GM23338 (cell line): ENCODE measurements around the gene MSANTD1. TPM values are rescaled to one million over a fixed set of nuclear protein-coding genes. Genes with fewer than 3 reads are reported as not detected.

Source experiments
- CREB1 ChIP-seq: fragments of 250-450 bp; sonication (Bioruptor Pico); IDR thresholded peaks from 2 replicates; pipeline ENCODE4 v1.5.0; 2020; ENCODE audit warnings: low read depth, mild to moderate bottlenecking, moderate library complexity
- EZH2 ChIP-seq: fragments of 200-600 bp; sonication (generic); IDR thresholded peaks from one replicate; pipeline ENCODE4 v1.8.0; 2017; ENCODE audit warnings: antibody characterized with exemption, mild to moderate bottlenecking, low read depth; ENCODE audit not compliant: unreplicated experiment
- EZH2phosphoT487 ChIP-seq: fragments of 200-600 bp; sonication (generic); IDR thresholded peaks from one replicate; pipeline ENCODE4 v1.8.1; 2018; ENCODE audit warnings: antibody characterized with exemption; ENCODE audit not compliant: unreplicated experiment
- JUNB ChIP-seq: IDR thresholded peaks from one replicate; pipeline ENCODE4 v1.6.1; 2016; ENCODE audit warnings: antibody characterized with exemption; ENCODE audit not compliant: unreplicated experiment
- NANOG ChIP-seq: IDR thresholded peaks from 2 replicates; pipeline ENCODE4 v1.6.1; 2016; ENCODE audit warnings: antibody characterized with exemption, borderline replicate concordance
- POLR2AphosphoS5 ChIP-seq: IDR thresholded peaks from 2 replicates; pipeline ENCODE4 v1.6.1; 2016; ENCODE audit warnings: antibody characterized with exemption, low read depth
- STAT1 ChIP-seq: IDR thresholded peaks from one replicate; pipeline ENCODE4 v1.6.1; 2016; ENCODE audit warnings: antibody characterized with exemption; ENCODE audit not compliant: unreplicated experiment
- ZNF114 ChIP-seq: fragments of 250-450 bp; sonication (Bioruptor Pico); IDR thresholded peaks from 2 replicates; pipeline ENCODE4 v1.5.0; 2020; ENCODE audit warnings: mild to moderate bottlenecking, moderate library complexity
- ZNF331 ChIP-seq: fragments of 250-450 bp; sonication (Bioruptor Pico); IDR thresholded peaks from 2 replicates; pipeline ENCODE4 v1.5.0; 2020; ENCODE audit warnings: low read depth, mild to moderate bottlenecking, moderate library complexity
- polyA plus RNA-seq: library from polyadenylated mRNA; unstranded; fragments of >200 nt; fragmentation: Nextera tagmentation; extraction: Ambion mirVana; gene quantifications from 2 replicates; pipeline ENCODE4 v1.2.1, GENCODE V29; 2016
- total RNA-seq: library from RNA; depleted of rRNA; stranded (reverse); fragments of >200 nt; shearing (Covaris generic); gene quantifications from 2 replicates; pipeline ENCODE4 v1.2.3, GENCODE V29; 2014
- TF ChIP-seq, protein P1 (sequence below): fragments of 250-450 bp; sonication (Bioruptor Pico); IDR thresholded peaks from 2 replicates; pipeline ENCODE4 v1.5.0; 2020; ENCODE audit warnings: mild to moderate bottlenecking, moderate library complexity
- TF ChIP-seq, protein P2 (sequence below): IDR thresholded peaks from 2 replicates; pipeline ENCODE4 v1.6.1; 2016; ENCODE audit warnings: antibody characterized with exemption
- TF ChIP-seq, protein P3 (sequence below), 2 experiments: fragments of 200-600 bp in 1 of 2; sonication (generic) in 1 of 2; conservative IDR thresholded peaks; 2 replicates each; pipeline versions ENCODE4 v1.5.1 to v1.6.1; 2016 to 2017; ENCODE audit warnings: antibody characterized with exemption in 2 of 2, low read depth in 2 of 2, mild to moderate bottlenecking in 2 of 2, moderate library complexity in 1 of 2

The MSANTD1 gene
- total and polyA plus RNA-seq, 2 experiments from 2014 or later: 0.29 to 1.0 TPM

DNA sequence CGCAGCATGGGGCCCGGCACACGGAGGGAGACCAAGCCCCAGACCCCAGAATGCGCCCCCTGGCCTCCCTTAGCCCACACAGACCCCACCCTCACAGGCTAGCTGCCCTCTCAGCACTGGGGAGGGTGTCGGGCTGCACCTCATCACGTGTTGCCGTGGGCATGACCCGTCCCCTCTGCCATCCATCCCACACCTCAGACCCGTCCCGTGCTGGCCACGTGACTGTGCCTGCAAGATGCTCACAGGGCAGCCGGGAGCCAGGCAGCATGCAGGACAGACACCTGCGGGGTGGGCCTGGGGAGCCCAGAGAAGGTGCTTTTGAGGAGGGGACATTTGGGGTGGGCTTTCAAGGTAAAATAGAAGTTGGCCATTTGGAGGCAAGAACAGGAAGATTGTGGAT, 4.8 kb downstream of the MSANTD1 start (continued):
- TF ChIP-seq, protein P1, sequence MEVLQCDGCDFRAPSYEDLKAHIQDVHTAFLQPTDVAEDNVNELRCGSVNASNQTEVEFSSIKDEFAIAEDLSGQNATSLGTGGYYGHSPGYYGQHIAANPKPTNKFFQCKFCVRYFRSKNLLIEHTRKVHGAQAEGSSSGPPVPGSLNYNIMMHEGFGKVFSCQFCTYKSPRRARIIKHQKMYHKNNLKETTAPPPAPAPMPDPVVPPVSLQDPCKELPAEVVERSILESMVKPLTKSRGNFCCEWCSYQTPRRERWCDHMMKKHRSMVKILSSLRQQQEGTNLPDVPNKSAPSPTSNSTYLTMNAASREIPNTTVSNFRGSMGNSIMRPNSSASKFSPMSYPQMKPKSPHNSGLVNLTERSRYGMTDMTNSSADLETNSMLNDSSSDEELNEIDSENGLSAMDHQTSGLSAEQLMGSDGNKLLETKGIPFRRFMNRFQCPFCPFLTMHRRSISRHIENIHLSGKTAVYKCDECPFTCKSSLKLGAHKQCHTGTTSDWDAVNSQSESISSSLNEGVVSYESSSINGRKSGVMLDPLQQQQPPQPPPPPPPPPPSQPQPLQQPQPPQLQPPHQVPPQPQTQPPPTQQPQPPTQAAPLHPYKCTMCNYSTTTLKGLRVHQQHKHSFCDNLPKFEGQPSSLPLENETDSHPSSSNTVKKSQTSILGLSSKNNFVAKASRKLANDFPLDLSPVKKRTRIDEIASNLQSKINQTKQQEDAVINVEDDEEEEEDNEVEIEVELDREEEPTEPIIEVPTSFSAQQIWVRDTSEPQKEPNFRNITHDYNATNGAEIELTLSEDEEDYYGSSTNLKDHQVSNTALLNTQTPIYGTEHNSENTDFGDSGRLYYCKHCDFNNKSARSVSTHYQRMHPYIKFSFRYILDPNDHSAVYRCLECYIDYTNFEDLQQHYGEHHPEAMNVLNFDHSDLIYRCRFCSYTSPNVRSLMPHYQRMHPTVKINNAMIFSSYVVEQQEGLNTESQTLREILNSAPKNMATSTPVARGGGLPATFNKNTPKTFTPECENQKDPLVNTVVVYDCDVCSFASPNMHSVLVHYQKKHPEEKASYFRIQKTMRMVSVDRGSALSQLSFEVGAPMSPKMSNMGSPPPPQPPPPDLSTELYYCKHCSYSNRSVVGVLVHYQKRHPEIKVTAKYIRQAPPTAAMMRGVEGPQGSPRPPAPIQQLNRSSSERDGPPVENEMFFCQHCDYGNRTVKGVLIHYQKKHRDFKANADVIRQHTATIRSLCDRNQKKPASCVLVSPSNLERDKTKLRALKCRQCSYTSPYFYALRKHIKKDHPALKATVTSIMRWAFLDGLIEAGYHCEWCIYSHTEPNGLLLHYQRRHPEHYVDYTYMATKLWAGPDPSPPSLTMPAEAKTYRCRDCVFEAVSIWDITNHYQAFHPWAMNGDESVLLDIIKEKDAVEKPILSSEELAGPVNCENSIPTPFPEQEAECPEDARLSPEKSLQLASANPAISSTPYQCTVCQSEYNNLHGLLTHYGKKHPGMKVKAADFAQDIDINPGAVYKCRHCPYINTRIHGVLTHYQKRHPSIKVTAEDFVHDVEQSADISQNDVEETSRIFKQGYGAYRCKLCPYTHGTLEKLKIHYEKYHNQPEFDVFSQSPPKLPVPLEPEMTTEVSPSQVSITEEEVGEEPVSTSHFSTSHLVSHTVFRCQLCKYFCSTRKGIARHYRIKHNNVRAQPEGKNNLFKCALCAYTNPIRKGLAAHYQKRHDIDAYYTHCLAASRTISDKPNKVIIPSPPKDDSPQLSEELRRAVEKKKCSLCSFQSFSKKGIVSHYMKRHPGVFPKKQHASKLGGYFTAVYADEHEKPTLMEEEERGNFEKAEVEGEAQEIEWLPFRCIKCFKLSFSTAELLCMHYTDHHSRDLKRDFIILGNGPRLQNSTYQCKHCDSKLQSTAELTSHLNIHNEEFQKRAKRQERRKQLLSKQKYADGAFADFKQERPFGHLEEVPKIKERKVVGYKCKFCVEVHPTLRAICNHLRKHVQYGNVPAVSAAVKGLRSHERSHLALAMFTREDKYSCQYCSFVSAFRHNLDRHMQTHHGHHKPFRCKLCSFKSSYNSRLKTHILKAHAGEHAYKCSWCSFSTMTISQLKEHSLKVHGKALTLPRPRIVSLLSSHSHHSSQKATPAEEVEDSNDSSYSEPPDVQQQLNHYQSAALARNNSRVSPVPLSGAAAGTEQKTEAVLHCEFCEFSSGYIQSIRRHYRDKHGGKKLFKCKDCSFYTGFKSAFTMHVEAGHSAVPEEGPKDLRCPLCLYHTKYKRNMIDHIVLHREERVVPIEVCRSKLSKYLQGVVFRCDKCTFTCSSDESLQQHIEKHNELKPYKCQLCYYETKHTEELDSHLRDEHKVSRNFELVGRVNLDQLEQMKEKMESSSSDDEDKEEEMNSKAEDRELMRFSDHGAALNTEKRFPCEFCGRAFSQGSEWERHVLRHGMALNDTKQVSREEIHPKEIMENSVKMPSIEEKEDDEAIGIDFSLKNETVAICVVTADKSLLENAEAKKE: no peak
- no peak for TF ChIP-seq POLR2AphosphoS5
- no peak for TF ChIP-seq STAT1
- TF ChIP-seq, protein P2, sequence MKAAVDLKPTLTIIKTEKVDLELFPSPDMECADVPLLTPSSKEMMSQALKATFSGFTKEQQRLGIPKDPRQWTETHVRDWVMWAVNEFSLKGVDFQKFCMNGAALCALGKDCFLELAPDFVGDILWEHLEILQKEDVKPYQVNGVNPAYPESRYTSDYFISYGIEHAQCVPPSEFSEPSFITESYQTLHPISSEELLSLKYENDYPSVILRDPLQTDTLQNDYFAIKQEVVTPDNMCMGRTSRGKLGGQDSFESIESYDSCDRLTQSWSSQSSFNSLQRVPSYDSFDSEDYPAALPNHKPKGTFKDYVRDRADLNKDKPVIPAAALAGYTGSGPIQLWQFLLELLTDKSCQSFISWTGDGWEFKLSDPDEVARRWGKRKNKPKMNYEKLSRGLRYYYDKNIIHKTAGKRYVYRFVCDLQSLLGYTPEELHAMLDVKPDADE: no peak
- TF ChIP-seq, protein P3, sequence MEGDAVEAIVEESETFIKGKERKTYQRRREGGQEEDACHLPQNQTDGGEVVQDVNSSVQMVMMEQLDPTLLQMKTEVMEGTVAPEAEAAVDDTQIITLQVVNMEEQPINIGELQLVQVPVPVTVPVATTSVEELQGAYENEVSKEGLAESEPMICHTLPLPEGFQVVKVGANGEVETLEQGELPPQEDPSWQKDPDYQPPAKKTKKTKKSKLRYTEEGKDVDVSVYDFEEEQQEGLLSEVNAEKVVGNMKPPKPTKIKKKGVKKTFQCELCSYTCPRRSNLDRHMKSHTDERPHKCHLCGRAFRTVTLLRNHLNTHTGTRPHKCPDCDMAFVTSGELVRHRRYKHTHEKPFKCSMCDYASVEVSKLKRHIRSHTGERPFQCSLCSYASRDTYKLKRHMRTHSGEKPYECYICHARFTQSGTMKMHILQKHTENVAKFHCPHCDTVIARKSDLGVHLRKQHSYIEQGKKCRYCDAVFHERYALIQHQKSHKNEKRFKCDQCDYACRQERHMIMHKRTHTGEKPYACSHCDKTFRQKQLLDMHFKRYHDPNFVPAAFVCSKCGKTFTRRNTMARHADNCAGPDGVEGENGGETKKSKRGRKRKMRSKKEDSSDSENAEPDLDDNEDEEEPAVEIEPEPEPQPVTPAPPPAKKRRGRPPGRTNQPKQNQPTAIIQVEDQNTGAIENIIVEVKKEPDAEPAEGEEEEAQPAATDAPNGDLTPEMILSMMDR (conservative IDR thresholded peaks at IDR 0.05; ENCODE audit: low read depth in 2 of 2): no peak
- no peak for TF ChIP-seq NANOG
- no peak for TF ChIP-seq ZNF114 (CRISPR knock-in tag)
- TF ChIP-seq ZNF331: no peak
- TF ChIP-seq EZH2: no peak
- TF ChIP-seq EZH2phosphoT487: no peak
- TF ChIP-seq JUNB: no peak
- TF ChIP-seq CREB1 (CRISPR knock-in tag): no peak
